Measurements from ENCODE around the gene MRM1.
"Not testable (repeated sequence)": the region's sequence is repeated elsewhere in the genome, so short reads cannot be mapped to it uniquely, and the experiment has no call there.

The MRM1 gene

DNA sequence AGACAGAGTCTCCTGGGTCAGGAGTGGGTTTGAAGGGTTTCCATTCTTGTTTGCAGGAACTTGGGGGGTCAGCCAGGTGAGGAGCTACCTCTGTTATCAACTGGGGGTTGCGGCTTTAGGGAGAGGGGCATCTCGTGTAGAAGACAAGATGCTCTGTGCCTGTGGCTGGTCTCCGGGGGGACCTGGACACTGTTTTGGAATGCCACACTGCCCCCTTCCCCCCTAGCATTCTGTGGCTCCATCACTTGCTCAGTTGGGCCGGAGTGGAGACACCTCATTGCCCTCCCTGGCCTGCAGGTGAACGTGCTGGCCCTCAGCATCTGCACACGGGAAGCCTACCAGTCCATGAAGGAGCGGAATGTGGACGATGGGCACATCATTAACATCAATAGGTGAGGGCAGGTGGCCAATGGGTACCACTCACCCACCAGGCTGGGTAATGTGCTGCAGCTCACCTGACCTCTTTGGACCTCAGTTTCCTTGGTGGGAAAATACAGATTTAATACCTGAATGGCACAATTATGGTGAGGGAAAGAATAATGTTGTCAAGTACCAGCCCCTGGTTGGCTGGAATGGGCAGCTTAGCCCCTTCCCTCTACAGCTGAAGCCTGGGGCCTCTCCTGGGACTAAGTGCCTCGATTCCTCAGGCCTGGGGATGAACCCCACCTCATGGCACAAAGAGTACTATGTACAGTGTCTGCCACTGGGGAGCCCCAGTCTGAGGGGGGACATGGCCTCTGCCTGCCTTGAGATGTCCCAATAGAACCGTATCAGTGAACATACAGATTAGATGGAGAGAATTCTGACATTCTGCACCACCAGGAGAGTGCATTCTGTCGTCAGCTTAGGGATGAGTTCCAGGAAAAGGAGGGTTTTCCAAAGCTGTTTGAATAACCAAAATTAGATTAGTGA lies 3.3 kb upstream of the MRM1 start:
- H3K4me3 Mint-ChIP-seq, result no peak overlapping the region
- peaks cover 20% of the 10 kb centered on the region for H3K4me1 Mint-ChIP-seq
- no peaks in the 10 kb centered on the region for H3K27me3 Mint-ChIP-seq
- H3K9me3 Mint-ChIP-seq, result no peaks in the 10 kb centered on the region
- H3K36me3 Mint-ChIP-seq, result peaks cover 1% of the 10 kb centered on the region
- H3K27ac Mint-ChIP-seq, result no peak overlapping the region

DNA sequence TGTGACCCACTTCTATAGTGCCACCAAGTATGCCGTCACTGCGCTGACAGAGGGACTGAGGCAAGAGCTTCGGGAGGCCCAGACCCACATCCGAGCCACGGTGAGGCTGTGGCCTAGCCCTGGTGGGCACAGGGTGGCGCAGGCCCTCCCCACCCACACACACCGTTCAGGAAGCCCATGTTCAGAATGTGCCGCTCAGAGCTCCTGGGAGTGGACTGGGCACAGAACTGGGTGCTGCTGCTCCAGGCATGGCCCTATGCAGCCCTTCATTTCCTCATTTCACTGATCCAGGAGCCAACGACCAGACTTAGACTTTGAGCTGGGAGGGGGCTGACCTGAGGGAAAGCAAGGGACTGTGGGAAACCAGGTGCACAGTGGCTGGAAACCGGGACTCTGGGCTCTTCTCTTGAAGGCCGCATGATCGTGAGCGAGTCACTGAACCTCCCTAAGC lies 2.4 kb upstream of the MRM1 start:
- Mint-ChIP-seq H3K4me1 (peaks cover 18% of the 10 kb centered on the region), H3K36me3 (peaks cover 1% of the 10 kb centered on the region), H3K27me3 (no peaks in the 10 kb centered on the region), H3K4me3 (no peak overlapping the region), H3K27ac (no peak overlapping the region), H3K9me3 (no peaks in the 10 kb centered on the region)

DNA sequence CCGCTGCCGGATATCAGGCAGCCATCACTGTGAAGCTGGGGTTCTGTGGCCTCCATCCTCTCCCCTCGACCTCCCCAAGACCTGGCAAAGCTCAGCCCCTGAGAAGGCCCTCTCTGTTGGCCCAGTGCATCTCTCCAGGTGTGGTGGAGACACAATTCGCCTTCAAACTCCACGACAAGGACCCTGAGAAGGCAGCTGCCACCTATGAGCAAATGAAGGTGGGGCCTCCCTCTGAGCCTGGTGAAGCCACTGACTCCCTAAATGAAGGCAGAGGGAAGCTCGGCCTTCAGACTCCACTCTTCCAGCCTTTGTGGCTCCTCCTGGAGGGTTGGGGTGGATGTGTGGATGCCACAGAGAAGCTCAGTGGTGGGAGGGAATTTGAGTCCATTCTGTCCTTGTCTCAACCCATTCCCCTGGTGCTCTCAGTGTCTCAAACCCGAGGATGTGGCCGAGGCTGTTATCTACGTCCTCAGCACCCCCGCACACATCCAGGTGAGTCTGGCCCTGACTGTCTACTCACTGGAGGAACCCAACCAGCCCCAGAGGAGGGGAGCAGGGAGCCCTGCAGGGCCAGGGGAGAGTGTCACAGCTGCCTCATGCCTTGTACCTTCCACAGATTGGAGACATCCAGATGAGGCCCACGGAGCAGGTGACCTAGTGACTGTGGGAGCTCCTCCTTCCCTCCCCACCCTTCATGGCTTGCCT lies 1.7 kb upstream of the MRM1 start:
- no peak overlapping the region for H3K27ac Mint-ChIP-seq
- H3K36me3 Mint-ChIP-seq, result peaks cover 1% of the 10 kb centered on the region
- no peaks in the 10 kb centered on the region for H3K27me3 Mint-ChIP-seq
- no peaks in the 10 kb centered on the region for H3K9me3 Mint-ChIP-seq
- peak overlapping the region; percentile 15 for H3K4me3 Mint-ChIP-seq
- H3K4me1 Mint-ChIP-seq, result peaks cover 24% of the 10 kb centered on the region

DNA sequence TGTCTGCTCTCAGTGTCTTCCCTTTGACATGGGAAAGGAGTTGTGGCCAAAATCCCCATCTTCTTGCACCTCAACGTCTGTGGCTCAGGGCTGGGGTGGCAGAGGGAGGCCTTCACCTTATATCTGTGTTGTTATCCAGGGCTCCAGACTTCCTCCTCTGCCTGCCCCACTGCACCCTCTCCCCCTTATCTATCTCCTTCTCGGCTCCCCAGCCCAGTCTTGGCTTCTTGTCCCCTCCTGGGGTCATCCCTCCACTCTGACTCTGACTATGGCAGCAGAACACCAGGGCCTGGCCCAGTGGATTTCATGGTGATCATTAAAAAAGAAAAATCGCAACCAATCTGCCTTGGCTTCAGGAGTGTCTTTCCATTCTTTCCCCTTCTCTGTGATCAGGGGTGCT lies 918 bp upstream of the MRM1 start:
- H3K27me3 Mint-ChIP-seq, result no peaks in the 10 kb centered on the region

DNA sequence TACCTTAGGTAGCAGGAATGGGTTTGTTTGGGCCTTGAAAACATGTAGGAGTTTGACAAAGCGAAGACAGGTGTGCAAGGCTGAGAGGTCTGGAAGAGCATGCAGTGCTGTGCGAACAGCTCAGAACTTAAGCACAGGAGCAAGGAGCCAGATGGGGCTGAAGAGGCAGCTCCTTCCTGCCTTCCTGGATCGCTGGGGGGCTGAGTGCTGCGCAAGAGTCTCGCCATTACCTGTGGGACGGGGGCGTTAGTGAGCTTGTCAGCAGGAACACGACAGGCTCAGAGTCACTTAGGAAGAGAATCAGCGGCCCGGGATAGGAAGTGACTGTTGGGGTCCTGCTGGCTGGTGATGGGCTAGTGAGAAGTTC lies 464 bp upstream of the MRM1 start:
- Mint-ChIP-seq H3K9me3 (no peaks in the 10 kb centered on the region), H3K4me3 (peak overlapping the region; percentile 92), H3K27me3 (no peaks in the 10 kb centered on the region), H3K27ac (peak overlapping the region; percentile 96), H3K4me1 (peaks cover 35% of the 10 kb centered on the region), H3K36me3 (no peaks in the 10 kb centered on the region)

More for the DNA sequence above, 918 bp upstream of the MRM1 start:
- Mint-ChIP-seq H3K4me3 (peak overlapping the region; percentile 92), H3K4me1 (peaks cover 30% of the 10 kb centered on the region), H3K9me3 (no peaks in the 10 kb centered on the region), H3K27ac (peak overlapping the region; percentile 96), H3K36me3 (no peaks in the 10 kb centered on the region)

DNA sequence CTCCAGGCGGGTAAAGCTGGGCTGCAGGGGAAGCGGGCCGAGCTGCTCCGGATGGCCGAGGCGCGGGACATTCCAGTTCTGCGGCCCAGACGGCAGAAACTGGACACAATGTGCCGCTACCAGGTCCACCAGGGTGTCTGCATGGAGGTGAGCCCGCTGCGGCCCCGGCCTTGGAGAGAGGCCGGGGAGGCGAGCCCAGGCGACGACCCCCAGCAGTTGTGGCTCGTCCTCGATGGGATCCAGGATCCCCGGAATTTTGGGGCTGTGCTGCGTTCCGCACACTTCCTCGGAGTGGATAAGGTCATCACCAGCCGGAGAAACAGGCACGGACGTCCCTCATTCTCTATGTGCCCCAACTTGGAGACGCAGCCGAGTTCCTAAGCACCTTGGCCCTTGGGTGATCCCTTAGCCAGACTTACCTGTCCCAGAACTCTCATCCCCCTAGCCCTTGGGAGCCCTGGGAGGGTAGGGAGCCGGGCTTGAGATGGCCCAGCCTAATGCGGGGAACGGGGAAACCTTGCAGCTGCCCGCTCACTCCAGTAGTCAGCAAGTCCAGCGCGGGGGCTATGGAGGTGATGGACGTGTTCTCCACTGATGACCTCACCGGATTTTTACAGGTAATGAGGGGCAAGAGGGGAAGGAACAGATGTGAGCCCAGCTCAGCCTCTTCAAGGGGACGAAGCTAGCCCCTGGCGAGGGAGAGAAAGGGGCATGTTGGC lies 806 bp downstream of the MRM1 start:
- no peaks in the 10 kb centered on the region for H3K36me3 Mint-ChIP-seq
- H3K27me3 Mint-ChIP-seq, result no peaks in the 10 kb centered on the region
- H3K9me3 Mint-ChIP-seq, result no peaks in the 10 kb centered on the region
- H3K4me3 Mint-ChIP-seq, result peak overlapping the region; percentile 92
- peaks cover 38% of the 10 kb centered on the region for H3K4me1 Mint-ChIP-seq
- H3K27ac Mint-ChIP-seq, result peak overlapping the region; percentile 4

DNA sequence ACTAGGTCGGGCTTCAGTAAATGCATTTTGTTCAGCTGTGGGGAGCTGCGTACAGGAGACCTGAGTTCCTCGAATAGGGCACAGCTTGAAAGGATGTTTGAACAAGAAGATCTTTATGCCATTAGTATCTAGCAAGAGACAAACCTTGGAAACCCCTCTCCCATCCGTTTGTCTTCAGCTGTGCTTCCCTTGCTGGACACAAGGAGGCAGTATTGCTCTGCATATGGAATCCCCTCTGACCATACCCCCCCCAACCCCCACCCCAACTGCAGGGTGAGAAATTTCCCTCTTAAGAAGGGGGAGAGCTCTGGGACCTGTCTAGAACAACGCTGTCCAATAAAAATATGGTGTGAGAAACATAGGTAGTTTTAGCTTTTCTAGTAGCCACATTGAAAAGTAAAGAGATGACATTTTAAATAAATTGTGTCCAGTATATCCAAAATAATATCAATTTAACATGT lies 1.6 kb downstream of the MRM1 start:
- peaks cover 41% of the 10 kb centered on the region for H3K4me1 Mint-ChIP-seq
- no peaks in the 10 kb centered on the region for H3K36me3 Mint-ChIP-seq
- peak overlapping the region; percentile 92 for H3K4me3 Mint-ChIP-seq
- H3K9me3 Mint-ChIP-seq, result no peaks in the 10 kb centered on the region
- H3K27me3 Mint-ChIP-seq, result no peaks in the 10 kb centered on the region
- peak overlapping the region; percentile 4 for H3K27ac Mint-ChIP-seq

DNA sequence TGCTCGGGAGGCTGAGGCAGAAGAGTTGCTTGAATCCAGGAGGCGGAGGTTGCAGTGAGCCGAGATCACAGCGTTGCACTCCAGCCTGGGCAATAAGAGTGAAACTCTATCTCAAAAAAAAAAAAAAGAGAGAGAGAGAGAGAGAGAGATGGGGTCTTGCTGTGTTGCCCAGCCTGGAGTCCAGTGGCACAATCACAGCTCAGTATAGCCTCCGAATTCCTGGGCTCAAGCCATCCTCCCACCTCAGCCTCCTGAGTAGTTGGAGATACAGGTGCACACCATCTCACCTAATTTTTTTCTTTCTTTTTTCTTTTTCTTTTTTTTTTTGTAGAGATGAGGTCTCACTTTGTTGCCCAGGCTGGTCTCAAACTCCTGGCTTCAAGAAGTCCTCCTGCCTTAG lies 3.6 kb downstream of the MRM1 start:
- not testable (repeated sequence) for H3K27ac Mint-ChIP-seq, H3K36me3 Mint-ChIP-seq, H3K27me3 Mint-ChIP-seq, H3K9me3 Mint-ChIP-seq
- Mint-ChIP-seq H3K4me3 (peak overlapping the region; percentile 37), H3K4me1 (peaks cover 53% of the 10 kb centered on the region)

DNA sequence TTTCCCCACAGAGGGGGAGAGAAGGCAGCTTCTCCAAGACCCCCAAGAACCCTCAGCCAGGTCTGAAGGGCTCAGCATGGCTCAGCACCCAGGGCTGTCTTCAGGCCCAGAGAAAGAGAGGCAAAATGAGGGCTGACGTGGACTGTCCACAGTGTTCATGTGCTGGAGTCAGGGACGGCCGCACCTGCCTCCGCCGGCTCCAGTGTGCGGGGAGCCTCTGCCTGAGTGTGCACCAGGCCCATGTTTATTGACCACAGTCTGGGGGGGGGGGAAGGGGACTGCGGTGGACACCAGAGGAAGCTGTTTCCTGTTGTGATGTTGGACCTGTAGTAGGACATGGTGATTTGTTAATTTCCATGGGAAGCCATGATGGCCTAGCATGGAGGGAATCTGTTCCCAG lies 6.9 kb downstream of the MRM1 start:
- Mint-ChIP-seq H3K27me3 (no peaks in the 10 kb centered on the region), H3K4me3 (no peak overlapping the region), H3K36me3 (no peaks in the 10 kb centered on the region), H3K9me3 (no peaks in the 10 kb centered on the region), H3K4me1 (peaks cover 41% of the 10 kb centered on the region), H3K27ac (no peak overlapping the region)

DNA sequence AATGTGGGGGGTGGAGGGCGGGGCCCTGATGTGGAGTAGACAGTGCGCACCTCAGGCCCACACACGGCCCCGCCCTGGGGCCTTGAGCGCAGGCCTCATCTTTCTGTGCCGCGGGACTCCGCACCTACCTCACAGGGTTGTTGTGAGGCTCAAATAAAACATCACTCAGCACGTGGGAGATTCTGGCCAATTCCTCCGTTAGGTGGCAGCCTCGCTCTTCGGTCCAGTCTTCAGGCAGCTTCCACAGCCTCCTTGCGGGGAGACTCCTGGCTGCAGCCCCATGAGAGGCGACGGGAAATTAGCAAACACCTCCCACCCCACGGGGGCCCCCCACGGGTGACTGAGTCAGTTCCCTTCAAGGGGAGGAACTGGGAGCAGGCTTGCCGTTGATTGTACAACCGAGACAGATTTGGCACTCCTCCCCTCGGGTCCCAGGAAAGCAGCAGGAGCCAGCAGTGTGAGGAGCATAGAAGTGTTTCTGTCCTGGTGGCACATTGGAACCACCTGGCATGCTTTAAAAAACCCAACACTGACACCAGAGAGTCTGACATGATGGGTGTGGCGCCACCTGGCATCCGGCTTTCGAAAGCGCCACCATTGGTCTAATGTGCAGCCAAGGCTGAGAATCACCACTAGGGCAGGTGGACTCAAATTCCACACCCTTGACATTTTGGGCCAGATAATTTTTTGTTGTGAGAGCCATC lies 7.6 kb downstream of the MRM1 start:
- Mint-ChIP-seq H3K4me1 (peaks cover 36% of the 10 kb centered on the region), H3K27me3 (no peaks in the 10 kb centered on the region), H3K36me3 (no peaks in the 10 kb centered on the region), H3K9me3 (no peaks in the 10 kb centered on the region), H3K4me3 (no peak overlapping the region), H3K27ac (no peak overlapping the region)

DNA sequence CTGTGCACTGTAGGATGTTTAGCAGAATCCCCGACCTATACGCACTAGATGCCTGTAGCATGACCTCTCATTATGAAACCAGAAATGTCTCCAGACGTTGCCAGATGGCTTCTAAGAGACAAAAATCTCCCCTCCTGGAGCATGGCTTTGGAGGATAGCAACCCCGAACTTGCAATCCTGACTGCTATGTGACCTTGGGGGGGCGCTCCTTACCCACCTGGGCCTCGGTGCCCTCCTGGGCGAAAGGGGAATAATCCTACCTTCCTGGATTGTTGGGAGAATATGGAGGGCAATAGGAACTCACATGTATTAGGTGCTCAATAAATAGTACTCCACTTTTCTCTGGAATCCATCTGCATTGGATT lies 8.1 kb downstream of the MRM1 start:
- H3K9me3 Mint-ChIP-seq, result no peaks in the 10 kb centered on the region
- no peaks in the 10 kb centered on the region for H3K27me3 Mint-ChIP-seq
- no peak overlapping the region for H3K4me3 Mint-ChIP-seq
- no peaks in the 10 kb centered on the region for H3K36me3 Mint-ChIP-seq
- H3K4me1 Mint-ChIP-seq, result peaks cover 31% of the 10 kb centered on the region
- no peak overlapping the region for H3K27ac Mint-ChIP-seq

DNA sequence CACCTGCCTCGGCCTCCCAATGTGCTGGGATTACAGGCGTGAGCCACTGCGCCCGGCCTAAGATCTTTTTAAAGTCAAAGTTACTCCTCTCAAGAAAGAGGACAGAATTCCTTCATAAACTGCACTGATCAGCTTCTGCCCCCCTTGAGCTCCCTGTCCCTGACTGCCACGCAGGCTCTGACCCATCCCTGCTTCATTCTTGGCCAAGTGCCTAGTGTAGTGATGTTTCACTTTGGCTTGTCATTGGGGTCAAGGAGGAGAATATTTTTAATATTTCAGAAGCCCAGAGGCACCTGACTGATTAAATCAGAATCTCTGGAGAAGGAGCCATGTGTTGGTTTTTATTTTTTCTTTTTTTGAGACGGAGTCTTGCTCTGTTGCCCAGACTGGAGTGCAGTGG lies 9.1 kb downstream of the MRM1 start:
- peaks cover 22% of the 10 kb centered on the region for H3K4me1 Mint-ChIP-seq
- H3K36me3 Mint-ChIP-seq, result no peaks in the 10 kb centered on the region
- H3K4me3 Mint-ChIP-seq, result no peak overlapping the region
- H3K27ac Mint-ChIP-seq, result no peak overlapping the region
- no peaks in the 10 kb centered on the region for H3K27me3 Mint-ChIP-seq
- no peaks in the 10 kb centered on the region for H3K9me3 Mint-ChIP-seq

DNA sequence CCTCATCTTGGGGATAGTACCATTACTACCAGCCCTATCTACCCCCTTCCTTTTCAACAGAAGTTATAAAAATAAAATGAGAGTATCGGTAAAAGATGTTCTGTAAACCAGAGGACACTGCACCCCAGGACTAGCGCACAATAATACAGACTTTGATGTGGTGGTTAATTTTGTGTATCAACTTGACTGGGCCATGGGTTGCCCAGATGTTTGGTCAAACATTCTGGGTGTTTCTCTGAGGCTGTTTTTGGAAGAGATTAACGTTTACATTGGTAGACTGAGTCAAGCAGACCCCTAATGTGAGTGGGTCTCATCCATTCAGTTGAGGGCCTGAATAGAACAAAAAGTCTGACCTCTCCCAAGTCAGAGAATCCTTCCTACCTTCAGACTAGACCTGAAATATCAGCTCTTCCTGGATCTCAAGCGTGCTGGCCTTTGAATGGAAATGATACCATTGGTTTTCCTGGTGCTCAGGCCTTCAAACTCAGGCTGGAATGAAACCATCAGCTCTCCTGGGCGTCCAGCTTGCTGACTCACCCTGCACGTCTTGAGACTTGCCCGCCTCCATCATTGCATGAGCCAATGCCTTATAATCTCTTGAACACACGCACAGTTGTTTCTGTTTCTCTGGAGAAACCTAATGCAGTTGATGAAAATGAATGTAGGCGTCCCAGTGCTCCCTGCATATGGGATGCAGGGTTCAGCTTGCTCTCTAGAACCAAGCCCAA lies 10.1 kb downstream of the MRM1 start:
- Mint-ChIP-seq H3K36me3 (no peaks in the 10 kb centered on the region), H3K4me1 (peaks cover 15% of the 10 kb centered on the region), H3K9me3 (no peaks in the 10 kb centered on the region), H3K4me3 (no peak overlapping the region), H3K27me3 (no peaks in the 10 kb centered on the region), H3K27ac (no peak overlapping the region)

DNA sequence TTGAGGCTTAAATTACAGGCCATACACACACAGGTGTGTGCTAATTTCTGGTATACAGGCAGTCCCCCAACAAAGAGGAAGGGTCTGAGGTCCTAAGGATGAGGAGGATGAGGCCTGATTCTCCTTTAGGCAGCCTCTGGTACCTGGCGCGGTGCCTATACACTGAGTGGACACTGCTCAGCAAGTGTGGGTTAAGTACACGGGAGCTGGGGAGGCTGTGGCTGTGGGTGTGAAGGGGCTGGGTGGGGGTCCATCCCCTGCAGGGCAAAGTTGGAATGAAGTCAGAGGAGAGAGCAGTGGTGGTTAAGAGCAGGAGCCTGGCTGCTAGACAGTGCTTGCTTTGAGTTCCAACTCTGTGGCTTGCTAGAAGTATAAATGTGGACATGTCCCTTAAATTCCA lies 10.9 kb downstream of the MRM1 start:
- H3K36me3 Mint-ChIP-seq, result no peaks in the 10 kb centered on the region
- no peak overlapping the region for H3K27ac Mint-ChIP-seq
- H3K4me3 Mint-ChIP-seq, result no peak overlapping the region
- H3K4me1 Mint-ChIP-seq, result peaks cover 15% of the 10 kb centered on the region
- H3K9me3 Mint-ChIP-seq, result no peaks in the 10 kb centered on the region
- H3K27me3 Mint-ChIP-seq, result no peaks in the 10 kb centered on the region

DNA sequence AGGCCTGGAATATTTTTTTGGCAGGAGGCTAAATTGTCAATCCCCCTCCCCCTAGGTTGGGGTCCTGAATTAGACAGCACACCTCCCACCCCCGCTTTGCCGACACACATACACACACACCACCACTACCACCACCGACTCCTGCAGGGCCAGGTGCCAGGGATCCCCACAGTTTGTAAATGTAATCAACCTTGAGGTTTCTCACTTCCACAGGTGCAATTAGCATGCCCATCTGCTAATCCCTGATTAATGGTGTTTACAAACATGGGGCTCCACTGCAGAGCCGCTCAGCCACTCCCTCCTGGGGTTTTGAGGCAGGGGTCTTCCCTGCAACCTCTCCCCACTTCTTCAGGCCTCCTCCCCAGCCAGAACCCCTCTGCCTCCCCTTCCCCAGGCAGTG lies 11.8 kb downstream of the MRM1 start:
- Mint-ChIP-seq H3K4me3 (no peak overlapping the region), H3K9me3 (no peaks in the 10 kb centered on the region), H3K27ac (no peak overlapping the region), H3K27me3 (no peaks in the 10 kb centered on the region), H3K36me3 (no peaks in the 10 kb centered on the region), H3K4me1 (peaks cover 10% of the 10 kb centered on the region)

Measured in activated naive CD4-positive, alpha-beta T cell treated with anti-CD3 and anti-CD28 coated beads, Interleukin-2, amount 50 U/mL, for 24 hours (primary cell).